IMR-90 (cell line): ENCODE data around the gene PKM. TPM values are rescaled to one million over a fixed set of nuclear protein-coding genes. Genes with fewer than 3 reads are reported as not detected.

ENCODE experiments used
- ATAC-seq: fragments of 200-7000 bp; cut with Tn5 transposase; 2 replicates; pipeline ENCODE4 v1.9.1; 2020; ENCODE audit warnings: low read depth, mild to moderate bottlenecking, moderate library complexity
- BruUV-seq: library from RNA; stranded (reverse); fragments of 400-500 nt; replicated peaks from 2 replicates; lab custom pipeline; 2021; lab: Mats Ljungman, UMichigan
- CTCF ChIA-PET: fragments of 300-600 bp; formaldehyde crosslinking; extraction: SDS; loops from one replicate; lab custom pipeline; 2021; ENCODE audit warnings: antibody characterized with exemption; lab: Yijun Ruan, JAX
- POLR2A ChIA-PET: fragments of 300-600 bp; sonication (Branson Sonifier 250); formaldehyde crosslinking; loops from one replicate; lab custom pipeline; 2022; ENCODE audit warnings: antibody characterized with exemption; ENCODE audit not compliant: unreplicated experiment; lab: Charles Lee
- DNase-seq: peaks from one replicate; pipeline ENCODE4 v3.0.0; 2013
- H2AFZ ChIP-seq: replicated peaks from 2 replicates; pipeline ENCODE3; 2013; ENCODE audit warnings: low read length, mild to moderate bottlenecking; ENCODE audit not compliant: poor library complexity
- H2AK5ac ChIP-seq: 2 replicates; pipeline ENCODE4 v1.6.1; 2013; ENCODE audit warnings: low read depth, low read length, inconsistent platforms
- H2AK9ac ChIP-seq: replicated peaks from 2 replicates; pipeline ENCODE3; 2013; ENCODE audit warnings: mild to moderate bottlenecking, low read depth, low read length, moderate library complexity; ENCODE audit not compliant: poor library complexity
- H2BK120ac ChIP-seq: 2 replicates; pipeline ENCODE4 v1.6.1; 2013; ENCODE audit warnings: low read depth, low read length, inconsistent platforms
- H2BK15ac ChIP-seq: 3 replicates; pipeline ENCODE4 v1.6.1; 2013; ENCODE audit warnings: low read depth, low read length, inconsistent platforms
- H2BK20ac ChIP-seq: 2 replicates; pipeline ENCODE4 v1.6.1; 2013; ENCODE audit warnings: low read depth, mild to moderate bottlenecking, inconsistent platforms, low read length, moderate library complexity
- H2BK5ac ChIP-seq: 2 replicates; pipeline ENCODE4 v1.6.1; 2013; ENCODE audit warnings: mild to moderate bottlenecking, low read depth, low read length, inconsistent platforms; ENCODE audit not compliant: poor library complexity, severe bottlenecking
- H3K14ac ChIP-seq: replicated peaks from 2 replicates; pipeline ENCODE4 v1.6.1; 2013; ENCODE audit warnings: low read depth, low read length, inconsistent platforms
- H3K18ac ChIP-seq: 2 replicates; pipeline ENCODE4 v1.6.1; 2013; ENCODE audit warnings: low read depth, low read length, control low read depth
- H3K23ac ChIP-seq: 2 replicates; pipeline ENCODE4 v1.6.1; 2013; ENCODE audit warnings: low read depth, low read length, inconsistent platforms
- H3K27ac ChIP-seq: 2 replicates; pipeline ENCODE4 v1.5.1; 2013; ENCODE audit warnings: mild to moderate bottlenecking, control low read depth, low read length; ENCODE audit not compliant: insufficient read depth
- H3K27me3 ChIP-seq: 2 replicates; pipeline ENCODE4 v1.6.1; 2013; ENCODE audit warnings: low read length; ENCODE audit not compliant: control insufficient read depth, insufficient read depth
- H3K36me3 ChIP-seq: 2 replicates; pipeline ENCODE4 v1.6.1; 2013; ENCODE audit warnings: low read length, mixed read lengths; ENCODE audit not compliant: control insufficient read depth, insufficient read depth
- H3K4ac ChIP-seq: 2 replicates; pipeline ENCODE4 v1.6.1; 2013; ENCODE audit warnings: low read depth, low read length, inconsistent platforms
- H3K4me1 ChIP-seq: 2 replicates; pipeline ENCODE4 v1.6.1; 2013; ENCODE audit warnings: low read length, mixed read lengths; ENCODE audit not compliant: control insufficient read depth, insufficient read depth
- H3K4me2 ChIP-seq: 2 replicates; pipeline ENCODE4 v1.6.1; 2013; ENCODE audit warnings: low read depth, mild to moderate bottlenecking, control low read depth, low read length, moderate library complexity
- H3K4me3 ChIP-seq: 2 replicates; pipeline ENCODE4 v1.5.1; 2013; ENCODE audit warnings: low read depth, mild to moderate bottlenecking, control low read depth, low read length, moderate library complexity; ENCODE audit not compliant: insufficient read depth
- H3K56ac ChIP-seq: 2 replicates; pipeline ENCODE4 v1.6.1; 2013; ENCODE audit warnings: low read length, inconsistent platforms; ENCODE audit not compliant: insufficient read depth; ENCODE audit errors: extremely low read depth
- H3K79me1 ChIP-seq, 2 experiments: 2 replicates each; pipeline ENCODE4 v1.6.1; 2013; ENCODE audit warnings: low read length in 2 of 2, inconsistent platforms in 1 of 2, low read depth in 1 of 2
- H3K9ac ChIP-seq: 2 replicates; pipeline ENCODE4 v1.6.1; 2013; ENCODE audit warnings: low read depth, low read length, control low read depth
- H3K9me1 ChIP-seq: 2 replicates; pipeline ENCODE4 v1.6.1; 2013; ENCODE audit warnings: low read length, inconsistent platforms; ENCODE audit not compliant: insufficient read depth
- H3K9me3 ChIP-seq: 2 replicates; pipeline ENCODE4 v1.6.1; 2013; ENCODE audit warnings: low read length; ENCODE audit not compliant: control insufficient read depth, insufficient read depth
- H4K20me1 ChIP-seq: 2 replicates; pipeline ENCODE4 v1.6.1; 2013; ENCODE audit warnings: low read length, inconsistent platforms; ENCODE audit not compliant: insufficient read depth
- H4K5ac ChIP-seq: 2 replicates; pipeline ENCODE4 v1.6.1; 2013; ENCODE audit warnings: mild to moderate bottlenecking, low read depth, low read length, control low read depth
- H4K8ac ChIP-seq, 2 experiments: 2 replicates each; pipeline ENCODE4 v1.6.1; 2013; ENCODE audit warnings: low read depth in 2 of 2, low read length in 2 of 2, control low read depth in 1 of 2, inconsistent platforms in 1 of 2
- H4K91ac ChIP-seq: 2 replicates; pipeline ENCODE4 v1.6.1; 2013; ENCODE audit warnings: low read depth, low read length, inconsistent platforms; ENCODE audit not compliant: insufficient read depth
- BHLHE40 ChIP-seq: fragments of 150-350 bp; IDR thresholded peaks from 2 replicates; pipeline ENCODE4 v1.6.1; 2016; ENCODE audit warnings: mild to moderate bottlenecking, low read depth, low read length
- CEBPB ChIP-seq: IDR thresholded peaks from 2 replicates; pipeline ENCODE4 v1.6.1; 2012; ENCODE audit warnings: low read depth, low read length, improper control_type of control experiment
- MAZ ChIP-seq: IDR thresholded peaks from 2 replicates; pipeline ENCODE4 v1.6.1; 2012; ENCODE audit warnings: low read depth, mild to moderate bottlenecking, low read length, improper control_type of control experiment, moderate library complexity, borderline replicate concordance
- MXI1 ChIP-seq: IDR thresholded peaks from 2 replicates; pipeline ENCODE4 v1.6.1; 2012; ENCODE audit warnings: low read depth, mild to moderate bottlenecking, low read length, moderate library complexity, borderline replicate concordance
- NFE2L2 ChIP-seq: fragments of 150-350 bp; IDR thresholded peaks from 2 replicates; pipeline ENCODE4 v1.6.1; 2016; ENCODE audit warnings: low read depth, mild to moderate bottlenecking, low read length
- POLR2A ChIP-seq: IDR thresholded peaks from 2 replicates; pipeline ENCODE4 v1.6.1; 2012; ENCODE audit warnings: mild to moderate bottlenecking, low read depth, low read length
- RAD21 ChIP-seq: IDR thresholded peaks from 2 replicates; pipeline ENCODE4 v1.6.1; 2012; ENCODE audit warnings: low read length, improper control_type of control experiment
- RCOR1 ChIP-seq: IDR thresholded peaks from 2 replicates; pipeline ENCODE4 v1.6.1; 2012; ENCODE audit warnings: mild to moderate bottlenecking, low read length, improper control_type of control experiment; ENCODE audit not compliant: insufficient replicate concordance
- RFX5 ChIP-seq: IDR thresholded peaks from 2 replicates; pipeline ENCODE4 v1.8.0; 2012; ENCODE audit warnings: low read depth, mild to moderate bottlenecking, low read length, moderate library complexity
- SMC3 ChIP-seq: fragments of 150-350 bp; IDR thresholded peaks from 2 replicates; pipeline ENCODE4 v1.6.1; 2016; ENCODE audit warnings: low read depth, mild to moderate bottlenecking, antibody characterized with exemption, low read length, moderate library complexity
- WGBS, 2 experiments: methylation state at CpG; one replicate each; pipeline versions ENCODE4 v1.1.5 to v1.1.7; 2013; ENCODE audit warnings: missing lambda C conversion rate in 2 of 2; ENCODE audit not compliant: insufficient read length in 1 of 2; ENCODE audit errors: extremely low coverage in 2 of 2; 5-methylcytosine and 5-hydroxymethylcytosine counted together
- dilution Hi-C: fragments of 300-500 bp; cut with HindIII; formaldehyde crosslinking; loops from one replicate; pipeline ENCODE4 v1.14.3; 2018; ENCODE audit warnings: low sequenced_read_pairs; ENCODE audit not compliant: unreplicated experiment
- in situ Hi-C: fragments of 300-500 bp; cut with MboI; formaldehyde crosslinking; loops from 3 replicates; pipeline ENCODE4 v1.14.3; 2019; ENCODE audit warnings: low sequenced_read_pairs, inconsistent platforms, mixed read lengths
- intact Hi-C: fragments of 100-400 bp; cut with micrococcal nuclease; formaldehyde crosslinking; loops from 2 replicates; pipeline ENCODE4 v1.10.0; 2022
- polyA plus RNA-seq, 3 experiments: library from polyadenylated mRNA; depleted of rRNA; stranded (reverse); fragments of >200 nt; gene quantifications; 2 replicates each; pipeline ENCODE4 v1.2.3, GENCODE V29; 2012; ENCODE audit warnings: low replicate concordance in 1 of 3
- total RNA-seq: library from RNA; depleted of rRNA; stranded (reverse); fragments of >200 nt; gene quantifications from 2 replicates; pipeline ENCODE4 v1.2.3, GENCODE V29; 2012
- TF ChIP-seq, protein P1 (sequence below): fragments of 150-350 bp; IDR thresholded peaks from 2 replicates; pipeline ENCODE4 v1.6.1; 2016; ENCODE audit warnings: low read depth, mild to moderate bottlenecking, low read length, moderate library complexity, borderline replicate concordance
- TF ChIP-seq, protein P2 (sequence below): fragments of 150-350 bp; IDR thresholded peaks from 2 replicates; pipeline ENCODE4 v1.6.1; 2017; ENCODE audit warnings: mild to moderate bottlenecking, antibody characterized with exemption, low read length, low read depth

The PKM gene
- total and polyA plus RNA-seq, 2 of the 4 experiments (the other 2 are of a cell fraction) = 2,219 to 3,859 TPM

DNA sequence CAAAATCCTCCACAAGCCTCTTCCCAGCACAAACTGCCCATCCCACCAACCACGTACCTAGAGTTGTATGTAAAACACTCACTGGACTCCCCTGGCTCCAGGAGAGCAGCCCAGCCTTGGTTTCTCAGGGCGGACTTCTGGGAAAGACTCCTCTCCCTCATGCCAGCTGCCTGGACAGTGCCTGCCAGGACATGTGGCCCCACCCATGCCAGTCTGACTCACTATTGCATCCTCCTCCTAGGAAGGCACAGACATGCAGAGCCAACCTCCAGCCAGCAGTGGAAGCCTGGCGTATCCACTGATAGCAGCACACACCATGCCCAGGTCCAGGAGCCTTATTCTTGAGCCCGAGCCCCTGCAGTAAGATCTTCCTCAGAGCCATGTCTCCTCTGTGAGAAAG, 8.6 kb downstream of the PKM start:
- no peaks in the 10 kb centered on the region for H3K27me3 ChIP-seq
- no peak overlapping the region for H3K56ac ChIP-seq
- BruUV-seq = no TSS peak
- H2BK5ac ChIP-seq = peak overlapping the region; percentile 31
- POLR2A ChIA-PET = no interaction called here
- H3K4ac ChIP-seq = 0 out of 2 replicates have a peak overlapping the region, but pooled peaks have one; percentile 1
- H2AFZ ChIP-seq = no peak overlapping the region
- H4K8ac ChIP-seq = no peak overlapping the region
- no peak overlapping the region for H3K18ac ChIP-seq
- H2AK5ac ChIP-seq = no peak overlapping the region
- peaks cover 92% of the 10 kb centered on the region for H4K20me1 ChIP-seq
- H4K5ac ChIP-seq = no peak overlapping the region
- 100% methylated on average over 1 of the region's 4 CpGs; no CpG with 5 or more reads in 1 of the 2 experiments for WGBS, 2 experiments
- H3K9me3 ChIP-seq = no peaks in the 10 kb centered on the region
- H3K4me1 ChIP-seq = peaks cover 33% of the 10 kb centered on the region
- no peak overlapping the region for H3K4me2 ChIP-seq
- peak overlapping the region; percentile 37; the same call in 1 of the 2 replicates for H3K14ac ChIP-seq
- in situ Hi-C loops (no loop called here), intact Hi-C loops (no loop called here), dilution Hi-C loops (no loop called here)
- H3K9ac ChIP-seq = no peak overlapping the region
- TF ChIP-seq MXI1 (peak; percentile 48; the same call in 1 of the 2 replicates), MAZ (no peak), CEBPB (peak; percentile 35; the same call in 1 of the 2 replicates), RCOR1 (no peak), SMC3 (no peak), RAD21 (no peak), RFX5 (no peak), NFE2L2 (no peak), POLR2A (no peak), BHLHE40 (no peak)
- TF ChIP-seq, protein P1, sequence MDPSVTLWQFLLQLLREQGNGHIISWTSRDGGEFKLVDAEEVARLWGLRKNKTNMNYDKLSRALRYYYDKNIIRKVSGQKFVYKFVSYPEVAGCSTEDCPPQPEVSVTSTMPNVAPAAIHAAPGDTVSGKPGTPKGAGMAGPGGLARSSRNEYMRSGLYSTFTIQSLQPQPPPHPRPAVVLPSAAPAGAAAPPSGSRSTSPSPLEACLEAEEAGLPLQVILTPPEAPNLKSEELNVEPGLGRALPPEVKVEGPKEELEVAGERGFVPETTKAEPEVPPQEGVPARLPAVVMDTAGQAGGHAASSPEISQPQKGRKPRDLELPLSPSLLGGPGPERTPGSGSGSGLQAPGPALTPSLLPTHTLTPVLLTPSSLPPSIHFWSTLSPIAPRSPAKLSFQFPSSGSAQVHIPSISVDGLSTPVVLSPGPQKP = no peak
- TF ChIP-seq, protein P2, sequence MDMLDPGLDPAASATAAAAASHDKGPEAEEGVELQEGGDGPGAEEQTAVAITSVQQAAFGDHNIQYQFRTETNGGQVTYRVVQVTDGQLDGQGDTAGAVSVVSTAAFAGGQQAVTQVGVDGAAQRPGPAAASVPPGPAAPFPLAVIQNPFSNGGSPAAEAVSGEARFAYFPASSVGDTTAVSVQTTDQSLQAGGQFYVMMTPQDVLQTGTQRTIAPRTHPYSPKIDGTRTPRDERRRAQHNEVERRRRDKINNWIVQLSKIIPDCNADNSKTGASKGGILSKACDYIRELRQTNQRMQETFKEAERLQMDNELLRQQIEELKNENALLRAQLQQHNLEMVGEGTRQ = no peak
- H2BK15ac ChIP-seq = no peak overlapping the region
- H2BK20ac ChIP-seq = no peak overlapping the region
- ATAC-seq = 0 out of 2 replicates have a peak, but pooled peaks have one; percentile 7
- peaks cover 13 to 70% of the 10 kb centered on the region in 2 experiments for H3K79me1 ChIP-seq
- H2BK120ac ChIP-seq = no peak overlapping the region
- no peak overlapping the region for H4K91ac ChIP-seq
- H3K4me3 ChIP-seq = no peak overlapping the region
- peaks cover 35% of the 10 kb centered on the region for H3K9me1 ChIP-seq
- DNase-seq = no peak
- CTCF ChIA-PET = interaction anchor here (1.5 kb wide), 1 partner anchor 10 kb away, joined by 3 read pairs; no protein-coding TSS in a partner anchor
- H2AK9ac ChIP-seq = peak overlapping the region; percentile 50
- peak overlapping the region; percentile 48 for H3K23ac ChIP-seq
- peak overlapping the region; percentile 26; the same call in 1 of the 2 replicates for H3K27ac ChIP-seq
- H3K36me3 ChIP-seq = peaks cover 47% of the 10 kb centered on the region
